ENCODE data around the gene UEVLD.
"Not testable (repeated sequence)": the region's sequence is repeated elsewhere in the genome, so short reads cannot be mapped to it uniquely, and the experiment has no call there.

Gene UEVLD

DNA sequence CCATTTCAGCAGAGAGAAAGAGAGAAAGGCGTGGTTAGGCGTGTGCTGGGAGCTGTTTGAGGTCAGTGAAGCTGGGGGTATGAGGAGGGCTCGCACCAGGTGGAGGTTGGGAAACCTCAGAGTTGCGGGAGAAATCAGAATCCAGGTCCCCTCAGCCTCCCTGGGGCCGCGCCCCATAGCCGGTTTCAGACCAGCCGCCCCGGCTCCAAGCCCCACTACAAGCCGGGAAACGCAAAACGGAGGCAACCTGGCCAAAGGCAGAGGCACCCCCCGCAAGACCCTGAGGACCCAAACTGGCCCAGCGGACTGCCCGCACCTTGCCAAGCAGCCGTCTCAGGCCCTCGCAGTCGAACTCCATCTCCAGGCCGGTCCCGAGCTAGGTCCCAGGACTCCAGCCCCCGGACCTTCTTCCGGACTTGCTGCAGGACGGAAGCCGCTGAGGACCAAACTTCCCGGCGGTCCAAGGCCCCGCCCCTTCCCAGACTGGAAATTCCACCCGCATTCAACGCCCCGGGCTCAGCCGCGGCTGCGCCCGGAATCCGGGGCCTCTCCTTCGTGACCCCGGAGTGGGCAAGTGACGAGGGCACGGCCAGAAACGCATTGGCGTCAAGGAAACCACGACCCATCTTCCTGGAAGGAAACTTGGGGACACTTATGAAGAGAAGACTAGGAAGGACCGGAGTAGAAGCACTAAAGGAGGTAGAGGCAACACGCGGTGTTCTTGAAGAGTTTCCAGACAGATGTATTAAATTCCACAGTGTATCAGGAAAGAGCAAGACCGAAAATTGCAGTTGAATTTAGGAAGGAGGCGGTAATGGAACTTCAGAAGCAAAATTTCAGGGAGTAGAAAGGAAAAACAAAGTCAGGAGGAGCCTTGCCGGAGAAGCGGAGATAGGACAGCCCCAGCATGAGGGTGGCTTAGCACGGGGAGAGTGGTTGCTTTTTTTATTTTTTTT, at the start of gene UEVLD:
Gene UEVLD (minus strand): TSS at position 438 of the 956 bp plus-strand sequence. CDS start 80 bp downstream, at position 358.
- DNase-seq (ENCODE audit: low read depth): peak; percentile 92

DNA sequence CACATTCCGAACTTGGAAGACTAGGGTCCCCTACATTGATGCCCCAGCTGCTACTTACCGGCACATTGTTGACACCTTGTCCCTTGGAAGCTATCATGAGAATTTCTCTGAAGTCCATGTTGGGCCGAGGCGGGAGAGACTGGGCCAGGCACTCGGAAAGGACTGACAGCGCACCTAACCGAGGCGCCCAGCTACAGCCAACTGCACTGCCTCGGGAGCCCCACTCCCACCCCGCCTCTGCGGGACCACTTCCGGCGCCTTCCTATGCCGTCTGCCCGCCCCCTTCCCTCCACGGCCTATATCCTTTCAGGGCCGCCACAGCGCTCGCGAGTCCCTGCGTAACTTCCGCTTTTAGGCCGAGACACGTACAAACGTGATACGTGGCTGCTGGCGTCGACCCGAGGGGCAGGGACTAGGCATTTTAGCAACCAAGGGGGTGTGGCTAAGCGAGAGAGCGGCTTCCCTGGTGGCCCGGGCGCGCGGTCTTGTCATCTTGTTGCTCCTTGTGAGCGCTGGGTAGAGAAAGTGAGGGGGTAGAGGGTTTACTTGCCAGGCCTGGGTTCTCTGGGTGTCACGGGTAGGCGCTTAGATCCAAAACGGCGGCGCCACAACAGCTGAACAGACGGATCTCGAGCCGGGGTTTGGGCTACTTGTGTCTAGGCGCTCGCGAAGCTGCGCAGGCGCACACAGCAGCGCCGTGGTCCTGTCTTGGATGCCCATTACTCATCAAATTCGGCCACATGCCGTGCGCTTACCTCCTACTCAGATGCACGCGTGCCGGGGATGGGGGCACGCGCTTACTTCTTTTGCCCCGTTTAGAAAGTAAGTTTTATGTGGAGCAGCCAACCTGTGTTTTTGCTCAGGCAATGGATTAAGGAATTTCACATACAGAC, 45.9 kb upstream of the UEVLD start, which contains the start of gene SPTY2D1:
Gene SPTY2D1 (minus strand): TSS at position 203 of the 893 bp plus-strand sequence. CDS start 85 bp downstream, at position 118.
- DNase-seq (ENCODE audit: low read depth): peak; percentile 100

- peak; percentile 58 for DNase-seq (ENCODE audit: low read depth)
Measured at GRCh38 chr11:18633256-18634139, 45.0 kb upstream of the UEVLD start.

DNA sequence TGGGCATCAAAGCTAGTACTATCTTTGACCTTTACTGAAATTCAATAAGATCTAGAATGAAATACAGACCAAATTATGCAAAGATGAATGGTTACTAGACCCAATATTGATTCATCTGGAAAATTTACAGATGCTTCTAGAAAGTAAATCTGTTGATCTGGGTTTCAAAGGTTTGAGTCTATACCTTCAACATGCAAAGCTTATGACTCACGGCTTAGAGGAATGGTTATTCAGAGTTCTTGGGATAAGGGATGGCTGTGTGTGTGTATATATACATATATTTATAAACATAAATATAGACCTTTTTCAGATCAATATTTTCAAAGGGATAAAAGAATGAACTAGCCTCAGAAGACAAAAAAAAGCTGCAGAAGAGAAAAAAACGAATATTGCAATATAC, 44.3 kb upstream of the UEVLD start:
- DNase-seq (ENCODE audit: low read depth): no peak

DNA sequence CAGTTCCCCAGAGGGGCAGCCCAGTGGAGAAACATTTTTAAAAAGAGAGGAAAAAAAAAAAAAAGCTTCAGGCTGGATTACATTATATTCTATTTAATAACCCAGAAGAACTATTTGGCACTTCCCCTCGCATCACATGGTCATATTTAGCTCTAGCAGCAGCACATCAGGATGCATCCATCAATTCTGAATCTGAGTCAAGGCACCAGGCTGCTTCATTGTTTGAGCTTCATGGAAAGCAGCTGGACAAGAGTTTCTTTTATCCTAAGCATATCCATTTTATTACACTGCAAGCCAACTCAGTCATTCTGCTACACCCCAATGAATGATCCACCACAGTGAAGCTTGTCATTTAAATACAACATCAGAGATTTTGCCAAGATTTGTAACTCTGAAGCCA, 35.6 kb upstream of the UEVLD start:
- no peak for DNase-seq (ENCODE audit: low read depth)

DNA sequence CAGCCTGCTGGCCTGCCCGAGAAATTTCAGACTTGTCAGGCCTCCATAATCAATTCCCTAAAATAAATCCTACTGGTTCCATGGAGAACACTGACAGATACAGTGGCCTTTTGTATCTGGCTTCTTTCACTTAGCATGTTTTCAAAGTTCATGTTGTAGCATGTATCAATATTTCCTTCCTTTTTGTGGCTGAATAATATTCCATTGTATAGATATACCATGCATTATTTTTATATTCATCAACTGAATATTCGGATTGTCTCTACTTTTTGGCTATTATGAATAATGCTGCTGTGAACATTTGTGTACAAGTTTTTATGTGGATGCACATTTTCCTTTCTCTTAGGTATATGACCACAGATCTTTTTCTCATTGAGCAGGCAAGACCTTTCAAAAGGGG, 35.2 kb upstream of the UEVLD start:
- DNase-seq (ENCODE audit: low read depth): no peak

DNA sequence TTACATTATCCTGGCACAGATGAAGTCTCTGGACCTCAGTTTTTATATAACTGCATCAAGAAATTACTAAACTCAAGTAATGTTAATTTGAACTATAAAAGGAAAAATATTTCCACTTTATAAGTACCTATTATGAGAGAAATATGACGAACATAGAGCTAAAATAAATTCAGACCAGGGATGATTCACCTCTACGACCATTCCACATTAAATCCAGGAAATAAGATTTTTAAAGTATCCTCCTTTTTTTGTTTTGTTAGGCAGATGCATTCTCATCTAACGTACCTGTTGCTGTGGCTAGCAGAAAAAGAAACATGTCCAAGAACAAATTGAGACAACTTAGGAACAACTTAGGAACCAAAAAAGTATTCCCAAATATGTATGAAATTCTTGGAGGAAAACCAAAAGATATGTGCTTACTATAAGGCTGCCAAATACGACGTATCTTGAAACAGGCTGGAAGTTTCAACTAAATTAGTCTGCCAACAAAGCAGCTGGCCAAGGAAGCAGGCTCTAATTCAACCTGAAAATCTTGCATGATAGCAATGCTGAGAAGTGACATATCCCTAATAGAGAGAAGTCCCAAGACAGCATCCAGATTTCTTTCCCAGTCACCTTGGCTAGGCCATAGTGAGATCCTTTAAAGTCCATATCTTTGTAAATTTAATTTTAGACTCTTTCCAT, 29.9 kb upstream of the UEVLD start:
- DNase-seq (ENCODE audit: low read depth): peak; percentile 25

- peak; percentile 47 for DNase-seq (ENCODE audit: low read depth)
Measured at GRCh38 chr11:18617688-18618341, 29.3 kb upstream of the UEVLD start.

DNA sequence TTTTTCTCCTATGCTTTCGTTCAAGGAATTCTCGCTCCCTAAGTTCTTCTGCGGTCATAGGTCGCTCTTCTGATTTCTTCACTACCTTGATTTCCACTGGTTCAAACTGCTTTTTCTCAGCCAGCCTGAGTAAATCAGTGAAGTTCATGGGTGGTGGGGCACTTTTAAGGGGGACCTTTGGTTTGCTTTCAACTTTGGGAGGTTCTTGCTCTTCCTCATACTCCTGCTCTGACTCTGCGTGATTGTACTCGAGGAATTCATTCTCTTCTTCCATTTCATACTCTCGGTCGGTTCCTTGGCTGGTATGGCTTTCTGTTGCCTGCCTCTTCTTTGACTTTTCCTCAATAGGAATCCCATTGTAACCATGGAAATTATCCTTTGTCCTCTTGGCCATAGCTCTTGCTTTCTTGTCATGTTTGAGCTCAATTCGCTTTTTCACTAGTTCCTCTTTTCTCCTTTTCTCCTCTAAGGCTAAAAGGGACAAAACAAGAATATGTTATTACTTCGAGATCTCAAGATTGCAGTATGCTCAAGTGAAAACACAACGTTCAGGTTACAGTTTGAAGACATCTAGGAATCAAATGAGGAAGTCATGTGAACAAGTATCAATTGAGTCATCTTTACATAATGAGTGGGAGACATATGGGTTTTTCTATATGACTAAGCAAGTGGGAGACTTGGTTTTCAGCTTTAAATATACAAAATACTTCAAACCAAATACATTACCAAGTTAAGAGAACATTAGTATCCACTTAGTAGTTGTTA, 27.3 kb upstream of the UEVLD start:
- DNase-seq (ENCODE audit: low read depth): no peak

GRCh38 chr11:18614667-18615066, 26.1 kb upstream of the UEVLD start:
- DNase-seq (ENCODE audit: low read depth): no peak

- DNase-seq (ENCODE audit: low read depth): no peak
Measured at GRCh38 chr11:18612394-18612793, 23.9 kb upstream of the UEVLD start.

DNA sequence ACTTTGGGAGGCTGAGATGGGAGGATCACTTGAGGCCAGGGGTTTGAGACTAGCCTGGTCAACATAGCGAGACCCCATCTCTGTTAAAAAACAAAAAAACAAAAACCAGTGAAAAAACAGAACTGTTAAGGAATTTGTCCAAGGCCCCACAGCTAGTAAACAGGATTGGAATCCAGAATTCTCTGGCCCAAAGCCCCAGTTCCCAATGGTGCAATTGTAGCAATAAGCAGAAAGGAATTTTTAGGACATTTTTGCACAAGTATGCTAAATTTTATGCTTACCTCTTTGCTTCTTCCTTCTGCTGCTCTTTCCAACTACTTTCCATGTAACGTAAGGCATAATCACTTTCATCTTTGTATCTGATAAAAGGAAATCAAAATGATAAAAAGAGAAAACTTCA, 22.7 kb upstream of the UEVLD start:
- peak; percentile 51 for DNase-seq (ENCODE audit: low read depth)

DNA sequence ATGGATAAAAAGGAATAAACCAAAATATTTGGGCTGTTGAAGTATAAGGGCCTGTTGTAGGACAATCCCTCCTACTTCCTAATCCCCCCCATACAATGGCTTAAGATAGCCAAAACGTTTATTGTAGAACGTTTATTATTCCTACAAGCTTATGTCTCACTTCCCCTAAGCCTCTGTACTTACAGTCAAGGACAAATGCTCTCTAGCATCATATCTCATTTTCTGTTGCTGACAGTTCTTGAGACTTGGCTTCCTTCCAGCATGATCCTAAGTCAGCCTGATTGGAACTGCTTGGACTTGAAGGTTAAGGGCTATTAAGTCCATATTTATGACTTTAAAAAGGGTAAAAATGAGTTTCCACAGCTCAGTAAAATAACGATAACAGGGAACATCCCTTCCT, 19.8 kb upstream of the UEVLD start:
- DNase-seq (ENCODE audit: low read depth): no peak

DNA sequence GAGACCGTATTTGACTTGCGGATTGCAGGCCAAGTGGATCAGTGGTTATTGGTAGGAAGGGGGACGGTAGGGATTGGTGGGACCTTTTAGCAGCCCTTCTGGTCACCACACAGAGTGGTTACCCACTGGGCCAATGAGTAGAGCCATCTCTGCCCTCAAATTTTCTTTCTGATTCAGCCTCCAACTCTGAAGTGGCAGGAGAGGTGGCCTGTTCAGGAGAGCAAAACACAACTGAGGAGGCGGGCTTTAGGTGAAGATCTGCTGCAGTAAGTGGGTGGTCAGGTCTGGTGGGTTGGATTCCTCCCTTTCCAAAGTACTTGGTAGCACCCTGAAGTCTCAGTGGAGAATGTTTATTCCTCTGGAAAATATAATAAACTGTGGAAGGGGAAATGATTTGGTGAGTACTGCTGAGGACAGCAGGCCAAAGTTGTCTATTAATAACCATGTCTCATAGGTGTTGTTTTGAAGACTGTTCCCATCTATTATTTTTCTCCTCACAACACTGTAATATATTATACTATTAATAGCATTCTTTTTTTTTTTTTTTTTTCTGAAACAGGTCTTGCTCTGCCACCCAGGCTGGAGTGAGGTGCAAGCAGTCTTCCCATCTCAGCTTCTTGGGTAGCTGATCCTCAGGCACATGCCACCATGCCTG, 12.5 kb upstream of the UEVLD start:
- DNase-seq (ENCODE audit: low read depth): no peak

DNA sequence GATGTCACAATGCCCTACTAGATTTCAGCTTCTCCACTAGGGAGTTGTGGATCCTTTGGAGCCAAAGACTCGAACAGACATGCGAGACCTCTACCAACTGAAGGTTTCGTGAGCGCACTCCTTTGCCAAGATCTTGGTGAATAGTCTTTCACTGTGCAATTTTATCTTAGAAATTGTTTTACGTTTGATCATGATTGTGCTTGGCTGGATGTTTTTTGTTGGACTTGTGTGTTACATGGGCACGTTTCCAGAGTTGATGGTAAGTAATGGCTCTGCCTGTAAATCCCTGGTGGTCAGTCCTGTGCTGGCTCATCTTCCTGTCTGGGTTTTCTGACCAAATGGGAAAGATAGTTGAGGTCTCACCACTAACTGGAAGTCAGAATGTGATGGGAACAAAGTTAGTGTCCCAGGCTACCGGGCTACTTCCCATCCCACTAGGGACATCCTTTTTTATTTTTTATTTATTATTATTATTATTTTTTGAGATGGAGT, 11.3 kb upstream of the UEVLD start, which contains the start of gene MISFA:
Gene MISFA (plus strand): TSS at position 51 of the 492 bp plus-strand sequence. CDS start 140 bp downstream, at position 191.
- peak; percentile 33 for DNase-seq (ENCODE audit: low read depth)

DNA sequence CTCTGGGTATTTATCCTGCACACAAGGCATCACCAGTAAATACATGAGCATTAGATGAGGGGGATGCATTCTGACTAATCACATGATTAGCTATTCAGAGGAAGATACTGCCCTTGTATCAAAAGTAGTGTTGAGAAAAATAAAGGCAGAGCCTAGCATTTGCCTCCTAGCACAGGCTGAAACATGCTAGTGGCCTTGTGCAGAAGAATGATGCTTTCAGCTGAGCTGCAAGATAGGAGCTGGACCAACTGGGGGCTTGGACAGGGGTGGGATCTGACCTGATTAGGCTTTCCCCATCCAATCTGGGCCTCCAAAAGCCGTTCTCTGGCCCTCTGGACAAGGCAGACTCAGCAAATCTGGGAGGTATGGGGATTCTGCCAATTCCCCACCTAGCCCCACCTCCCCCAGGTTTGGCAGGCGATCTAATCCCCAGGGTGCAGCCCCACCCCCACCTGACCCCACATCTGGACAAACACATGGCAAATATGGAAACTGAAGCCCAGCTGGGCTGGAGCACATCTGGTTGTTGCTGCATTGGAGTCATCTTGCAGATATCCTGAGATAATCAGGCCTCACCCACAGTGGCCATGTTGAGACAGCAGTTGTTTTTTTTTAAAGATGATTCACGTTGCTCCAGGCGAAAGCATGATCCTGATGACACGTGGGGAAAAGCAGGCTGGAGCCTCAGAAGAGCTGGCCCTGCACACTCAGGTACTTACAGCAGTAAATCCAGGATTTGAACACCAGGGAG, 6.6 kb upstream of the UEVLD start:
- DNase-seq (ENCODE audit: low read depth): peak; percentile 85

- not testable (repeated sequence) for DNase-seq (ENCODE audit: low read depth)
Measured at GRCh38 chr11:18594088-18594487, 5.6 kb upstream of the UEVLD start.

- DNase-seq (ENCODE audit: low read depth): no peak
Measured at GRCh38 chr11:18590571-18590970, 2.0 kb upstream of the UEVLD start.
